K562 treated with DMSO at 1 percent for 24 hours (cell line): ENCODE measurements around the gene WDR53. TPM values are rescaled to one million over a fixed set of nuclear protein-coding genes. Genes with fewer than 3 reads are reported as not detected.

Experiments
- total RNA-seq: library from RNA; unstranded; fragments of 300-600 nt; gene quantifications from 2 replicates; pipeline ENCODE4 v1.2.3, GENCODE V29; 2022; ENCODE audit warnings: low read depth; ENCODE audit not compliant: insufficient read depth

WDR53 gene
- 15.0 and 16.8 TPM in 2 replicates for total RNA-seq

GRCh38 chr3:196568246-196569002, at the start of gene WDR53, which contains the start of gene FBXO45:
TSS of gene WDR53 (minus strand) at chr3:196568554. CDS start at chr3:196561475, 7,079 bp downstream.
TSS of gene FBXO45 (plus strand) at chr3:196568660. CDS start at chr3:196568985, 325 bp downstream.

DNA sequence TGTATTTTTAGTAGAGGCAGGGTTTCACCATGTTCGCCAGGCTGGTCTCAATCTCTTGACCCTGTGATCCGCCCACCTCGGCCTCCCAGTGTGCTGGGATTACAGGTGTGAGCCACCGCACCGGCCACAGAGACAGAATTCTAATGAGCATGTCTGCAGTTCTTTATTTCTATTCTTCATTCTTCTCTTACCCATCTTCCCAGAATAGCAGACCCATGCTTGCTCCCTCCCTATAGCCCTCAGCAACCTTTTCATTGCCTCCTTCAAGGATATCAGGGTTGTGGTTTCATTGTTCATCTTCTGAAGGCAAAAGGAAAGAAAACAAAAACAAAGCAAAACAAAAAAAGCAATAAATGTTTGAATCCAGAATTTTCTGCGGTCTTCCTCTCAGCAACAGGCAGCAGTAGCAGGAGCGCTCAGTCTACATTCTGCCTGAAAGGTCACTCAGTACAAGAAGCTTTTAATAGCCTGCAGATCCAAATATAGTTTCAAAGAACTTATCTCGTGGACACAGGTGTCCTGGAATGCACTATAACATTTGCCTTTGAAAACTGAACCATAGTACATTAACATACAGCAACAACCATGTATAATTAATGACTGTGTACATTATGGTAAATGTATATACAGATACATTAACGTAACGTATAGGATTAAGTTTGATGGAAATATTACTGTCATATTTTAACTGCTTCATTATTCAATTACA, 53.3 kb downstream of the WDR53 start, which contains the start of gene SMCO1:
Gene SMCO1, minus strand, starts transcription at position 434 of the 709 bp plus-strand sequence. Its CDS starts 137 bp downstream, at position 297.

Other genes starting within 250 kb of the WDR53 start
- 9.5 and 9.8 TPM in 2 replicates for gene TM4SF19, start 230.2 kb downstream of the WDR53 start, total RNA-seq
- gene UBXN7, start 136.1 kb downstream of the WDR53 start, total RNA-seq = 9.9 and 11.1 TPM in 2 replicates
- gene RNF168, start 64.8 kb downstream of the WDR53 start, total RNA-seq = 12.6 and 13.0 TPM in 2 replicates
- not detected in 2 replicates for gene SMCO1, start 53.2 kb downstream of the WDR53 start, total RNA-seq
- 9.6 and 10.8 TPM in 2 replicates for gene FBXO45, start 106 bp upstream of the WDR53 start, total RNA-seq
- 12.1 and 12.3 TPM in 2 replicates for gene NRROS, start 71.1 kb upstream of the WDR53 start, total RNA-seq
- 5.1 and 5.6 TPM in 2 replicates for gene CEP19, start 143.7 kb upstream of the WDR53 start, total RNA-seq
- gene PIGX, start 143.8 kb upstream of the WDR53 start, total RNA-seq = 33.0 and 37.8 TPM in 2 replicates
- gene PAK2, start 171.3 kb upstream of the WDR53 start, total RNA-seq = 24.4 and 24.6 TPM in 2 replicates